ENCODE measurements around the gene SSRP1.

SSRP1 gene

GRCh38 chr11:57313788-57314135 lies 21.9 kb downstream of the SSRP1 start:
- DNase-seq, result no peak

GRCh38 chr11:57313071-57313787 lies 22.5 kb downstream of the SSRP1 start:
- DNase-seq, result no peak

GRCh38 chr11:57312511-57313021 lies 23.1 kb downstream of the SSRP1 start:
- DNase-seq, result no peak

- peak; percentile 97 for DNase-seq
These were observed 24.4 kb downstream of the SSRP1 start for GRCh38 chr11:57311109-57311936.

GRCh38 chr11:57310630-57311086 lies 25.0 kb downstream of the SSRP1 start:
- peak; percentile 9 for DNase-seq

GRCh38 chr11:57310091-57310490 lies 25.6 kb downstream of the SSRP1 start:
- DNase-seq, result no peak

GRCh38 chr11:57309106-57310059 lies 26.3 kb downstream of the SSRP1 start:
- DNase-seq, result no peak

GRCh38 chr11:57308426-57309060 lies 27.1 kb downstream of the SSRP1 start:
- no peak for DNase-seq

GRCh38 chr11:57307666-57308270 lies 27.9 kb downstream of the SSRP1 start:
- no peak for DNase-seq

- no peak for DNase-seq
These were observed 28.6 kb downstream of the SSRP1 start for GRCh38 chr11:57306940-57307565.

GRCh38 chr11:57306161-57306876 lies 29.4 kb downstream of the SSRP1 start:
- no peak for DNase-seq

GRCh38 chr11:57305523-57305922 lies 30.2 kb downstream of the SSRP1 start:
- DNase-seq, result no peak

- DNase-seq, result peak; percentile 73
These were observed 31.6 kb downstream of the SSRP1 start for GRCh38 chr11:57303990-57304579.

GRCh38 chr11:57303280-57303989 lies 32.3 kb downstream of the SSRP1 start:
- DNase-seq, result no peak

GRCh38 chr11:57302489-57302888 lies 33.2 kb downstream of the SSRP1 start:
- DNase-seq, result no peak

GRCh38 chr11:57301711-57302423 lies 33.8 kb downstream of the SSRP1 start:
- DNase-seq, result no peak

- no peak for DNase-seq
These were observed 34.9 kb downstream of the SSRP1 start for GRCh38 chr11:57300785-57301184.

GRCh38 chr11:57299150-57299737 lies 36.4 kb downstream of the SSRP1 start:
- no peak for DNase-seq

- DNase-seq, result no peak
These were observed 38.5 kb downstream of the SSRP1 start for GRCh38 chr11:57297221-57297620.

Measured in fibroblast of upper back skin (primary cell).